ENCODE measurements around the gene ACBD7. TPM values are rescaled to one million over a fixed set of nuclear protein-coding genes. Genes with fewer than 3 reads are reported as not detected.

ACBD7 gene
- total RNA-seq, 6 experiments from 2014 or later, result 0.16 to 0.18 TPM; not detected in 4

DNA sequence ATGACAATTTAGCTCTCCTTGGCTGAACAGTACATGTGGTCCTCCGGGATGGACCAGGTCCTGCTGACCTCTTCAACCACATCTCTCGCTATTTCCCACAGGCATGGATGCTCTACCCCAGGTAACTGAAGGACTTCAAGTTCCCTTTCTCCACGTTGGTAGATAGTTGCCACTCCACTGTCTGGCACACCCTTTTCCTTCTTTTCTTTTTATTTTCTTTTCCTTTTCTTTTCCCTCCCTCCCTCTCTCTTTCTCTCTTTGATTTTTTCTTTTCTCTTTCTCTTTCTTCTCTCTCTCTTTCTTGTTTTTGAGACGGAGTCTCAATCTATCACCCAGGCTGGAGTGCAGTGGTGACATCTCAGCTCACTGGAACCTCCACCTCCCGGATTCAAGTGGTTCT lies 2.8 kb upstream of the ACBD7 start:
- Histone ChIP-seq H3K27me3 (no peaks in the 10 kb centered on the region), H3K4me3 (no peak overlapping the region), H3K4me1 (peaks cover 0 to 9% (median 0%) of the 10 kb centered on the region in 4 donors), H3K27ac (no peak overlapping the region), H3K36me3 (no peaks in the 10 kb centered on the region), H3K9me3 (no peaks in the 10 kb centered on the region)
- intact Hi-C loops (cut with DNase I), result no loop called here
- DNase-seq (no peak), ATAC-seq (no peak)
- TF ChIP-seq, protein P1, sequence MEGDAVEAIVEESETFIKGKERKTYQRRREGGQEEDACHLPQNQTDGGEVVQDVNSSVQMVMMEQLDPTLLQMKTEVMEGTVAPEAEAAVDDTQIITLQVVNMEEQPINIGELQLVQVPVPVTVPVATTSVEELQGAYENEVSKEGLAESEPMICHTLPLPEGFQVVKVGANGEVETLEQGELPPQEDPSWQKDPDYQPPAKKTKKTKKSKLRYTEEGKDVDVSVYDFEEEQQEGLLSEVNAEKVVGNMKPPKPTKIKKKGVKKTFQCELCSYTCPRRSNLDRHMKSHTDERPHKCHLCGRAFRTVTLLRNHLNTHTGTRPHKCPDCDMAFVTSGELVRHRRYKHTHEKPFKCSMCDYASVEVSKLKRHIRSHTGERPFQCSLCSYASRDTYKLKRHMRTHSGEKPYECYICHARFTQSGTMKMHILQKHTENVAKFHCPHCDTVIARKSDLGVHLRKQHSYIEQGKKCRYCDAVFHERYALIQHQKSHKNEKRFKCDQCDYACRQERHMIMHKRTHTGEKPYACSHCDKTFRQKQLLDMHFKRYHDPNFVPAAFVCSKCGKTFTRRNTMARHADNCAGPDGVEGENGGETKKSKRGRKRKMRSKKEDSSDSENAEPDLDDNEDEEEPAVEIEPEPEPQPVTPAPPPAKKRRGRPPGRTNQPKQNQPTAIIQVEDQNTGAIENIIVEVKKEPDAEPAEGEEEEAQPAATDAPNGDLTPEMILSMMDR (IDR thresholded peaks at IDR 0.05), result no peak
- TF ChIP-seq POLR2A (IDR thresholded peaks at IDR 0.05), result no peak
- WGBS (ENCODE audit: insufficient coverage, low coverage, low lambda C conversion rate, missing lambda C conversion rate), result 70% methylated on average over 5 of the region's 5 CpGs

DNA sequence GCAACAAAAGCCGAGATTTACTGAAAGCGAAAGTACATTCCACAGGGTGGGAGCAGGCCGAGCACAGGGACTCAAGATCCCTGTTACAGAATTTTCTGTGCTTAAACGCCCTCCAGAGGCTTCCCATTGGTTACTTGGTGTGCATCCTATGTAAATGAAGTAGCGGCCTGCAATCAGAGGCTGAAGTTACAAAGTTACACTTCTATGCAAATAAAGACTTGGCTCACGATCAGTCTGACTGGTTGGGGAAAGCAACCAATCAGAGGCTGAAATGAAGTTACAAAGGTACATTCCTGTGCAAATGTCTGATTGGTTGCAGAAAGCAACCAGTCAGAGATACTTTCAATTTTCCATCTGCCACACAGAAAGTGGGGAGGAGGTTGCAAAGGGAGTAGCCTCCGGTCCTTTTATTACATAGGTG lies 4.1 kb downstream of the ACBD7 start:
- TF ChIP-seq, protein P1 (IDR thresholded peaks at IDR 0.05), result peak in 1 of 4 donors; percentile 13
- TF ChIP-seq POLR2A (IDR thresholded peaks at IDR 0.05), result no peak
- H3K9me3 ChIP-seq, result no peaks in the 10 kb centered on the region
- ATAC-seq (peak; percentile 81 to 89 (median 82)), DNase-seq (peak in 1 of 3 donors; percentile 70)
- no peaks in the 10 kb centered on the region for H3K36me3 ChIP-seq
- H3K4me1 ChIP-seq, result peaks cover 0 to 9% (median 0%) of the 10 kb centered on the region in 4 donors
- peak overlapping the region; percentile 4 to 38 (median 37) for H3K4me3 ChIP-seq
- H3K27me3 ChIP-seq, result no peaks in the 10 kb centered on the region
- intact Hi-C loops (cut with DNase I), result no loop called here
- WGBS (ENCODE audit: insufficient coverage, low coverage, low lambda C conversion rate, missing lambda C conversion rate), result 34% methylated on average over 7 of the region's 7 CpGs
- H3K27ac ChIP-seq, result peak overlapping the region in 1 of 3 donors; percentile 18

DNA sequence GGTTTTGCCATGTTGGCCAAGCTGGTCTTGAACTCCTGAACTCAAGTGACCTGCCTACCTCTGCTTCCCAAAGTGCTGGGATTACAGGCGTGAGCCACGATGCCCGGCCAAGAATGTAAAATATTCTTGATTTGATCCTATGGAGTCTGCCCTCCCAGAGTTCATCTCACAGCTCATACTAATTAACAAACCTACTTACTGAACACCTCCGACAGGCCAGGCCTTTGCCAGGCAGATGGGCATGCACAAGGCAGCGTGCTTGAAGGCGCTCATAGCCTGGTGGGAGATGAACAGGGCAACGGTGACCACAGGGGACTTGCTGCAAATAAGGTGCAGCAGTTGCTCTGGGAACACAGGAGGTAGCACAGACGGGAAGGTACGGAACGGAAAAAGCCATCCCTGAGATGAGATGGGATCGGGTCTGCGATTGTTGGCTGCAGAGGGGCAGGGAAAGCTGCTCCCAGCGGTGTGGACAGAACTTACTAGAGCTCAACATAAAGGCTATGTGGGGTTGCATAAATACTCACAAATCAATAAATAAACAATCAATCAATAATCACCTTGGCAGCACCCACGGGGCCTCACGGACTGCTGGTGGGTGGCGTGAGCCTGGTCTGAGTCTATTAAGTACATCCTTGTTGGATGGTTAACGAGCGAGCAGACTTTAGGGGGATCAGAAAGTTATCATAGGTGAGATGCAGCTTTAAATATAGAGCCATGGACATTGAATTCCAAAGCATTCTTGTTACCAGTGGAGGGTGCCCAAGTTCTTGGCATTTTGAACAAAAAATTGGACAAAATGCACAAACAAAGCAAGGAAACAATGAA lies 4.7 kb downstream of the ACBD7 start:
- peaks cover 0 to 7% (median 0%) of the 10 kb centered on the region in 4 donors for H3K4me1 ChIP-seq
- TF ChIP-seq, protein P1 (IDR thresholded peaks at IDR 0.05), result no peak
- no peak for TF ChIP-seq POLR2A (IDR thresholded peaks at IDR 0.05)
- H3K9me3 ChIP-seq, result no peaks in the 10 kb centered on the region
- peak overlapping the region in 1 of 3 donors; percentile 18 for H3K27ac ChIP-seq
- intact Hi-C loops (cut with DNase I), result no loop called here
- H3K36me3 ChIP-seq, result no peaks in the 10 kb centered on the region
- H3K27me3 ChIP-seq, result no peaks in the 10 kb centered on the region
- 78% methylated on average over 18 of the region's 18 CpGs for WGBS (ENCODE audit: insufficient coverage, low coverage, low lambda C conversion rate, missing lambda C conversion rate)
- DNase-seq (no peak), ATAC-seq (peak in 1 of 4 donors; percentile 6)
- H3K4me3 ChIP-seq, result peak overlapping the region; percentile 4 to 38 (median 37)

DNA sequence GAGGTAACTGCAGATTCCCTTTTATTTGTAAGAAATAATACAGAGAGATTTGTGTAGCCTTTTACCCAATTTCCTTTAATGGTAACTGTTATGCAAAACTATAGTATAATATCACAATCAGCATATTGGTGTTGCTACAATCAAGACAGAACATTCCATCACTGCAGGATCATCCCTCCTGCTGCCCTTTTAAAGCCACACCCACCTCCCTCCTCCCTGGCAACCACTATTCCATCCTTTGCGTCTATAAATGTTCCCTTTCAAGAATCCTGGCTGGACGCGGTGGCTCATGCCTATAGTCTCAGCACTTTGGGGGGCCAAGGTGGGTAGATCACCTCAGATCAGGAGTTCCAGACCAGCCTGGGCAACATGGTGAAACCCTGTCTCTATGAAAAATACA lies 13.2 kb downstream of the ACBD7 start:
- Histone ChIP-seq H3K36me3 (no peaks in the 10 kb centered on the region), H3K4me1 (no peaks in the 10 kb centered on the region), H3K4me3 (no peak overlapping the region), H3K27ac (no peak overlapping the region), H3K27me3 (no peaks in the 10 kb centered on the region), H3K9me3 (no peaks in the 10 kb centered on the region)
- intact Hi-C loops (cut with DNase I), result no loop called here
- ATAC-seq (no peak), DNase-seq (no peak)
- TF ChIP-seq, protein P1 (IDR thresholded peaks at IDR 0.05), result no peak
- no peak for TF ChIP-seq POLR2A (IDR thresholded peaks at IDR 0.05)
- 75% methylated on average over 3 of the region's 3 CpGs for WGBS (ENCODE audit: insufficient coverage, low coverage, low lambda C conversion rate, missing lambda C conversion rate)
